22Rv1 (cell line): Measurements from ENCODE around the gene SNX6.

ENCODE experiments used
- CTCF ChIP-seq: fragments of 450-650 bp; IDR thresholded peaks from 2 replicates; pipeline ENCODE4 v1.5.1; 2017; ENCODE audit warnings: mild to moderate bottlenecking
- ZFX ChIP-seq: fragments of 450-650 bp; IDR thresholded peaks from 2 replicates; pipeline ENCODE4 v1.6.1; 2017; ENCODE audit warnings: antibody characterized with exemption, borderline replicate concordance

- TF ChIP-seq CTCF: no peak
- no peak for TF ChIP-seq ZFX
These were observed 32.7 kb upstream of the SNX6 start for GRCh38 chr14:34662561-34663088.
